Stimulated activated CD8-positive, alpha-beta memory T cell treated with anti-CD3 and anti-CD28 coated beads, Interleukin-12 subunit alpha, Interleukin-12 subunit beta, amount 100 ng/mL, for 4 hours (primary cell): Measurements from ENCODE around the gene ABCC1.

Source experiments
- DNase-seq: peaks from one replicate; pipeline ENCODE4 v3.0.0-alpha.2; 2020; ENCODE audit warnings: low read depth

ABCC1 gene

DNA sequence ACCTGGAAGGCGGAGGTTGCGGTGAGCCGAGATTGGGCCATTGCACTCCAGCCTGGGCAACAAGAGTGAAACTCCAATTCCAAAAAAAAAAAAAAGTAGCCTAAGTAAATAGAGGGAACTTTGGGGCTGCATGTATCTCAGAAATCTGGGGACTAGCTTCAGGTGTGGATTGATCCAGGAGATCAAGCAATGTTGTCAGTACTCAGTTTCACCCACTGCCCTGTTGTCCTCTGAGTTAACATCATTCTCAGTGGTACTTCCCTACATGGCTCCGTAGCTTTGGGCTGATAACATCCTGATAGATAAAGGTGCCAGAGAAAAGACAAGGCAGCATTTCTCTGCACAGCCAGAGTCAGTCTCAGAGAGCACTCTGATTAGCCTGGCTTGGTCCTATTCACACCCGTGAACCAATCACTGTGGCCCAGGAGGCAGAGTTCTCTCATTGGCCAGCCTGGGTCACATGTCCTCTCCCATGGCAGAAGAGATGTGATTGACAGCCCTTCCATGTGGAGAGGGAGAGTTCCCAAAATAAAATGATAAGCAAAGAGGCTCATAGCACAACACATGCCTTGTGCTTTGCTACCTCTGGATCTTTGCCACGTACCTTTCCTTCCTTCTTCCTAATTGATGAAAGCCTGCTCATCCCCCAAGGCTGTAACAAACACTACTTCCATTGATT is 99.6 kb downstream of the ABCC1 start:
- DNase-seq: no peak

DNA sequence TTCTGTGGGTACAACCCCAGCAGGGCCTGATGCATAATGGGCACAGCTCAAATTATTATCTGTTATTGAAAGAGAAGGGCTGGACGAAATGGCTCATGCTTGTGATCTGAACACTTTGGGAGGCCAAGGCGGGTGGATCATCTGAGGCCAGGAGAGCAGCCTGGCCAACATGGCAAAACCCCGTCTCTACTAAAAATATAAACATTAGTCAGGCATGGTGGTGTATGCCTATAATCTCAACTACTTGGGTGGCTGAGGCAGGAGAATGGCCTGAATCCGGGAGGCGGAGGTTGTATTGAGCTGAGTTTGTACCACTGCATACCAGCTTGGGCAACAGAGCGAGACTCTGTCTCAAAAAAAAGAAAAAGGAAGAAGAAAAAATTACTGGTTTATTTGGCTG is 100.7 kb downstream of the ABCC1 start:
- DNase-seq: no peak

DNA sequence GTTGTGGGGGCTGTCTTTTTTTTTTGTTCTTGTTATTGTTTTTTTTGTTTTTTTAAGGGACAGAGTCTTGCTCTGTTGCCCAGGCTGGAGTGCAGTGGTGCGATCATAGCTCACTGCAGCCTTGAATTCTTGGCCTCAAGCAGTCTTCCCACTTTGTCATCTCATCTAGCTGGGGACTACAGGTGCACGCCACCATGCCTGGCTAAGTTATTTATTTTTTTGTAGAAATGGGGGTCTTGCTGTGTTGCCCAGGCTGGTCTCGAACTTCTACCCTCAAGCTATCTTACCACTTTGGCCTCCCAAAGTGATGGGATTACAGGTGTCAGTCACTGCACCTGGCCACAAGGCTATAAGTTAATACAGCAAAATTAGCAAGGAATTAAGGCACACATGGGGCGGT is 101.7 kb downstream of the ABCC1 start:
- DNase-seq: no peak

DNA sequence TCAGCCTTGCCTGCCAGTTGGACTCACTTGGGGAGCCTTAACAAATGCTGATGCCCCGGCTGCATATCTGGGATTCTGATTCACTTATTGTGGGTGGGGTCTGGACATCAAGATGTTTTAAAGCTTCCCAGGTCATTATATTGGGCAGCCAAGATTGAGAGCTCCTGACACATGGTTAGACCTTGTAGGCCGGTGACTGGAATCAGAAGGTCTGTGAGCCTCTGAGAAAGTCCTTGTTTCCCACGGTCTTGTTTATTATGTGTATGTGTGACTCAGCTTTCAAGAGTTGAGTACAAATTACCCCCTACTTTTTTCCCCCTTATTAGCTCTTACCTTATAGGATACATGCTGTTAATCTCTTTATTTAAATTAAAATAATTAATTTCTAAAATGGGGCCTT is 103.5 kb downstream of the ABCC1 start:
- DNase-seq: no peak

DNA sequence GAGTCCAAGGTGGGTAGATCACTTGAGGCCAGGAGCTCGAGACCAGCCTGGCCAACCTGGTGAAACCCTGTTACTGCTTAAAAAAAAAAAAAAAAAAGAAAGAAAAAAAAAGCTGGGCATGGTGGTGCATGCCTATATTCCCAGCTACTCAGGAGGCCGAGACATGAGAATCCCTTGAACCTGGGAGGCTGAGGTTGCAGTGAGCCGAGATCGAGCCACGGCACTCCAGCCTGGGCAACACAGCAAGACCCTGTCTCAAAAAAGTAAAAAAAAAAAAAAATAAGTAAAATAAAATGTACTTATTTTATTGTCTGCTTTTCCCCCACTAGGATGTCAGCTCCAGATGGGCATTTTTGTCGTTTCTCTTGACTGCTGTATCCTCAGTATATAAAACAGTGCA is 107.7 kb downstream of the ABCC1 start:
- DNase-seq: no peak

DNA sequence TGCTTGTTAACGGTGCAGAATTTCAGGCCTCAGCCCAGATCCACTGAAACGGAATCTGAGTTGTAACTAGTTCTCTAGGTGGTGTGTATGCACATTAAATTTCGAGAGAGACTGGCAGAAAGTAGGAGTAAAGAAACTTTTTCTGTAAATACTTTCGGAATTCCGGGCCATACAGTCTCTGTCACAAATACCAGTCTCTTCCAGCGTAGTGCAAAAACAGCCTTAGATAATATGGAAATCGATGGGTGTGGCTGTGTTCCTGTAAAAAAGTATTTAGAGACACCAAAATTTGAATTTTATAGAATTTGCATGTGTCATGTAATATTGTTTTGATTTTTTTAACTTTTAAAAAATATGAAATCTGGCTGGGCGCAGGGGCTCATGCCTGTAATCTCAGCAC is 109.7 kb downstream of the ABCC1 start:
- DNase-seq: no peak

DNA sequence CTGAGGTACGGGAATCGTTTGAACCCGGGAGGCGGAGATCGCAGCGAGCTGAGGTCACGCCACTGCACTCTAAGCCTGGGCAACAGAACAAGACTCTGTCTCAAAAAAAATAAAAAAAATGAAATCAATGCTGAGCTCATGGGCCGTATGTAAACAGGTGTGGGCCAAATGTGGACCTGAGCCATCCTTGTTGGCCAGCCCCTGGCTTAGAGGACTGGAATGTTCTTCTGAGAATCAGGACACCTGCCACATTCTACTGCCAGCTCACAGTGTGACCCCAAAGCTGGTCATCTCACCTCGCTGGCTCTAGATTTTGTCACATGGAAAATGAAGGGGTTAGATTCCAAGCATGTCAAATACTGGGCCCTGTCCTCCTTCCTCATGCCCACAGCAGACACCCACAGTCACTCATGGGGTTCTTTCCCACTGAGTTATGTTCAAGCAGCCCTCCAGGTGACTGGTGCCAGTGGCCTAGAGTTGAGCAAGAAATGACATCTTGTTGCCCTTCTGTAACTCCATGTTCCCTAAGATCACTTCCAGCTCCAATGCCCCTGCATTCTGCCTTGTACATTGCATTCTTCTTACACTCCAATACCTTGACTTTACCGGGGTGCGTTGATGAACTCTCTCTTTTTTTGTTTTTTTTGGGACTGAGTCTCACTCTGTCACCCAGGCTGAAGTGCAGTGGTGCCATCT is 110.6 kb downstream of the ABCC1 start:
- no peak for DNase-seq

DNA sequence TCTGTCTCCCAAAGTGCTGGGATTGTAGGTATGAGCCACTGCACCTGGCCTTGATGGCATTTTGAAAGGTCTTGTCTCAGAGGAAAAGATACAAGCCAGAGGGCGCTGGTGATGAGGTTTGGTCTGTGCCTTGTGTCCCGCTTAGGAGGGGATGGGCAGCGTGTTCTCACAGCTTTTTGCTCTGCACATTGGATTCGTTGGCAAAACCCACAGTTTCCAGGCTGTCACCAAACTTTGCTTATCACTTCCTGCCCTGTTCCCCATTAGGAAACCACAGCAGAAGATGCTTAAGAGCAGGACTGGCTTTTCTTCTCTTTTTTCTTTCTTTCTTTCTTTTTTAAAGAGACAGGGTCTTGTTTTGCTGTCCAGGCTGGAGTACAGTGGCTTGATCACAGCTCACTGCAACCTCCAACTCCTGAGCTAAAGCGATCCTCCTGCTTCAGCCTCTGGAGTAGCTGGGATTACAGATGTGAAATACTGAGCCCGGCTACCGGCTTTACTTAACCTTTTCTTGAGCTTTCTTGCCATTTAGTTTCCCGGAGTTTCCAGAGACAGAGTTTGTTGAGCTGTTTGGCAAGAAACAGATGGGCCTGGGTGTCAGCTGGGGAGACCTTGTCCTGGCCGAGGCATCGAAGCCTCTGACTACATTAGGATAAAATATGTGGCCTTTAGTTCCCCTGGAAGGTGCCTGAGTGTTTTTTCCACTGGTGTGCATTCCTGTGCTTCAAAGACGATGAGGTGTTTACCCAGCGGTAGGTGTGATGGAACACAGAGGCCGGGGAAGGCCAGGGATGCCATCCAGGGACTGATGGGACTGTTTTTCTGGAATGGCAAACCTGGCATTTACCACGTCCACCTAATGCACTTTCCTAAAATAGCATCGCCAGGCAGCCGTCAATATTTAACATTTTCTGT is 112.9 kb downstream of the ABCC1 start:
- DNase-seq: no peak

DNA sequence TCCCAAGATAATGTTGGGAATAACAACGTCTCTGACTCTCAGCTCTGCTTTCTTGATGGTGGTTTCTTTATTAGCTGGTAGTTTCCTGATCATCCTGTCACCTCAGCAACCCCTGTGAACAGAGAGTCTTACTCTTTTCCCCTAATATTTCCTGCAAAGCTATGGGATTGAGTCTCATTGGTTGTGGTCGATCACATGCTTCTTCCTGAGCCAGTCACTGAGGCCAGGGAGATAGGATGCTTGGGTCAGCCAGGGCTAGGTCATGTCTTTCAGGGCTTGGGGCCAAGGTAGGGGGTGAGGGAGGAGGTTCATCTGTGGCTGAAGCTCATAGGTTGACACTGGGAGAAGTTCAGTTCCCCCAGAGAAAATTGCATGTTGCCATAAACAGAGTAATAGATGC is 114.3 kb downstream of the ABCC1 start:
- no peak for DNase-seq

DNA sequence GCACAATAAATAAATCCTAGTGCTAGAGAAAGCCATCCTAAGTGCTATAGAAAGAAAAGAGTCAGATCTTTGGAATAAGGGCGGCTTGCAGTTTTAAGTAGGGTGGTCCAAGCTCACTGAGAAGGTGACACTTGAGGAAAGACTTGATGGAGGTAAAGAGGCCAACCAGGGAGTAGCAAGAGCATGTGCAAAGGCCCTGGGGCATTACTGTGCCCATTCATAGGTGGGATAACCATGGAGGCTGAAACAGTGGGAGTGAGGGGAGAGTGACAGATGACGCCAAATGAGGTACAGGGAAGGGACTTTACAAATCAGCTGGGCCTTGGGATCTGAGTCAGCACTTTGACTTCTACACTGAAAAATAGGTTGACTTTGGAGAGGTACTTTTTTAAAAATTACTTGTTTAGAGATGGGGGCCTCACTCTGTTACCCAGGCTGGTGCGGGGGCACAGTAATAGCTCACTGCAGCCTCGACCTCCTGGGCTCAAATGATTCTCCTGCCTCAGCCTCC is 115.5 kb downstream of the ABCC1 start:
- DNase-seq: no peak

DNA sequence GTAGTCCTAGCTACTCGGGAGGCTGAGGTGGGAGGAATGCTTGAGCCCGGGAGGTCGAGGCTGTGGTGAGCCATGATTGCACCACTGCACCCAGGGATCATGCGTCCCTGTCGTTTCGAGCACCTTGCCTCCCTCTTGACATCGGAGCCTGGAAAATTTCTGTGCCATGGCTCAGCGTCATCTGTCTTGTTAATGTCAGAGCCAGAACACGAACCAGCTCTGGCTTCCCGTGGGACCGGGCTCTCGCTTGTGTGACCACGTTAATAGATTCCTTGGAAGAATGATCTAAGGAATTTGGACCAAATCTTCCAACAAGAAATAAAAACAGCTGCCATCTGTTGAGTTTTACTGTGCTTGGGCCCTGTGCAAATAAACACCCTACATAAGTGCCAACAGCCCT is 117.7 kb downstream of the ABCC1 start:
- no peak for DNase-seq

DNA sequence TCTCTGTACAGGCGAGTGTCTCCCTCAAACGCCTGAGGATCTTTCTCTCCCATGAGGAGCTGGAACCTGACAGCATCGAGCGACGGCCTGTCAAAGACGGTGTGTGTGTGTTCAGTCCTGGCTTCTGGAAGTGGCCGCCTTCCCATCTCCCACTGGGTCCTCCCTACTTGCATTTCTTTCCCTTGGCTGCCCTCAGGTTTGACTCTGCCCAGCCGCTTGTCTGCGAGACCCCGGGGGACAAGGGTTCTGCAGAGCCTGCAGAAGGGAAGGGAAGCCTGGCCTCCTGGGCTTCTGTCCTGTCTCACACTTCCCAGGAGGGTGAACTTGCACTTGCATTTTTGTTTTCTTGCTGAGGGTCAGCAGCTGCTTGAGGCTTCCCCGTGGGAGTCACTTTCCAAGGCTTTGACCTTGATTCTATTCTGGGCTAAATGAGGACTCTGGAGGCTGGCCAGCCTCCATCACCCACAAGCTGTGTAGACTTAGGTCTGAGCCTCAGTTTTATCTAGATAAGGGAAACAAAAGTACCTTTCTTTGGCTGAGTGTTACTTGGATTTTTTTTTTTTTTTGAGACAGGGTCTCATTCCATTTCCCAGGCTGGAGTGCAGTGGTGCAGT is 122.3 kb downstream of the ABCC1 start:
- DNase-seq: no peak

DNA sequence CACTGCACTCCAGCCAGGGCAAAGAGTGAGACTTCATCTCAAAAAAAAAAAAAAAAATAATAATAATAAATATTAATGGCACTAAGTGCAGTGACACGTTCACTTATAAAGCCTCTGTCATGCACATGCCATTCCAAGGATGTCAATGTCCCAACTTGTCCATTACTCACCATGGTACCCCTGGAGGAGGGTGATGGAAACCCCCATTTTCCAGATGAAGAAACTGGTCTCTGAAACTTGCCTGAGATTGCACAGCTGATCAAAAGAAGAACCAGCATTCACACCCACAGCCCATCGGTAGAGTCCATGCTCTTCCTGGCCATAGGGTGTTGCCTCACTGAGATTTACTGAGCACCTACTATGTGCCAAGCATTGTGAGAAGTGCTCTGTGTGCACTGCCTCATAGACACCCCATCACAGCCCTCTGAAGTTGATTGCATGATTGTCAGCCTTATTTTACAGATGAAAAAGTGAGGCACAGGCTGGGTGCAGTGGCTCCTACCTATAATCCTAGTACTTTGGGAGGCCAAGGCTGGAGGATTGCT is 123.7 kb downstream of the ABCC1 start:
- no peak for DNase-seq

DNA sequence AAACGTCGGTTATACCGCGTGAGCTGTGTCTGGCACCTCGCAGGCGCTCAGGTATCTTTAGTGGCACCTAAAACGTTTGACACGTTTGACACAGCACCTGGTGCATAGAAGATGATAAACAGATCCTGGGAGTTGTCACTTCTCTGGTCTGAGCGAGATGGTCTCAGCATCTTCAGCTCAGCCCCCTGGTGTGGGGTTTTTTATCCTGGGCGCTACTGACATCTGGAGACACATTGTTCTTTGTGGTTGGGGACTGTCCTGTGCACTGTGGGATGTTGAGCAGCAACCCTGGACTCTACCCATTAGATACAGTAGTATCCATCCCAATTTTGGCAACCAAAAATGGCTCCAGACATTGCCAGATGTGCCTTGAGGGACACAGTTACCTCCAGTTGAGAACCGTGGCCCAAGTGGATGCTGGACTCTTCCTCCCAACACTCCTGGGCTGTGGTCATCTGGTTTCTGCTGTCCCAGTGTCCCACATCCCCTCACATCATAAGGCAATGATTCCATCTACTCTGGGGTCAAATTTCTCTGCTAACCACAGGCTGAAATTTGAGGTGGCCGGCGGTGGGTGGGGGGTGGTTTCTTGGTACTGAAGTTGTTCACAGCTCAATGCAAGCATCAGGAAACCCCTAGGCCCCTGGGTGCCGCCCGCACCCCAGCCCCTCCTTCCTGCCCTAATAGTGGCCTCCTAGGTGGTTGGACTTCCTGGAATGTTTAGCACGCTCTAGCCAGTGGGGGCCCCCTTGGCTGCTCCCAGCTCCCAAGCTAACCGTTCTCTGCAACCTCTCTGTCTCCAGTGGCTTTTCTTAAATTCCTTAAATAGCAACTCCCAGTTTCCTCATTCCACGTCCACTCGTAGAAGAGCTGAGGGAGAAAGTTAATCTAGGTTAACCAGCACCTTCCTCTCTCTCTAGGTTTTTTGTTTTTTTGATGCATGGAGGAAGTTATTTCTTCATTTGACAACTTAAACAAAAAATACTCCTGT is 124.8 kb downstream of the ABCC1 start:
- DNase-seq: no peak

DNA sequence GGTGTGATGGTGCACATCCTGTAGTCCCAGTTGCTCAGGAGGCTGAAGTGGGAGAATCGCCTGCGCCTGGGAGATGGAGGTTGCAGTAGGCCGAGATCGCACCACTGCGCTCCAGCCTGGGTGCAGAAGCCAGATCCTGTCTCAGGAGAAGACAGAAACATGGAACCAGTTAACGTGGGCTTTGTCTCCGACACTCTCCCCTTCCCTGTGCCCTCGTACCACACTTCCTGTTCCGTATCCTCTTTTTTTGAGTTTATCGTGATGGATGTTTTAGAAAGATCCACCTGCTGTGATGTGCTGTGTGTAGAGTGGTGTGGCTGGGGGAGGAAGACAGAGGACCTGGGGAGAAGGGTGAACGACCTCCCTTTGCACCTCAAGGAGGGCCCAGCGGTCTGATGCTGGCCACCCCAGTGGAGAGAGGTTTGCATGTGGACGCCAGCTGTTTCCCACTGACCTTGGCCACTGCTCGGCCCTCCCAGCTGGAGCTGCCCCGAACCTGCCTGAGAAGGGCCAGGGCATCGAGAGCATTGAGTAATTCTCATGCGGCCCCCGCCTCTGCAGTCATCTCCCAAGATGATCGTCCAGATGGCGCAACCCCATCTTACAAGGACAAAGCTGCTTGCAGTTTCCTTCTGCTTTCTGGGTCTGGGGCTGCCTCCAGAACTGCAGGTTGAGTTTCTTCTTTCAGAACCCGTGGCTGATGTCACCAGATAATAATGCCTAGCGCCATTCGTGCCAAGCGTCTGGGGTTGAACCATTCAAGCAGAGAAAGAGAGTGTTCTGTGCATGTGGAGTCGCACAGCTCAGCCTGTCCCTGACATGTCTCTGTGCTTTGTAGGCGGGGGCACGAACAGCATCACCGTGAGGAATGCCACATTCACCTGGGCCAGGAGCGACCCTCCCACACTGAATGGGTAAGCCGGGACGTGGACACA is 126.3 kb downstream of the ABCC1 start:
- no peak for DNase-seq

DNA sequence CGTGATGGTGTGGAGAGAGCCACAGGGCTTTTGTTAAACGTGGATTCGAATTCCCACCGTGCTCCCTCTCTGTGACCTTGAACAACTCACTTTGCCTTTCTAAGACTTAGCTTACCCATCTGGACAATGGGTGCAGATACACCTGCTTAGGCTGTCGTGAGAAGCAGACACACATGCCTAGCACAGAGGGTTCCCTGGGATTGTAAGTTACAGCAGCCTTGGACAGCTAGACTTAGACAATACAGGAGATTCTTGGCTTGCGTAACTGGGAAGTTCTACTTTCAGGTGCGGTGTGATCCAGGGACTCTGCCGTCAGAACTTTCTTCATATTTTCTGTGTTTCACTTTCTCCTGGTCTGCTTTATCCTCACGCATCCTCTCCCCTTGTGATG is 127.0 kb downstream of the ABCC1 start:
- no peak for DNase-seq

DNA sequence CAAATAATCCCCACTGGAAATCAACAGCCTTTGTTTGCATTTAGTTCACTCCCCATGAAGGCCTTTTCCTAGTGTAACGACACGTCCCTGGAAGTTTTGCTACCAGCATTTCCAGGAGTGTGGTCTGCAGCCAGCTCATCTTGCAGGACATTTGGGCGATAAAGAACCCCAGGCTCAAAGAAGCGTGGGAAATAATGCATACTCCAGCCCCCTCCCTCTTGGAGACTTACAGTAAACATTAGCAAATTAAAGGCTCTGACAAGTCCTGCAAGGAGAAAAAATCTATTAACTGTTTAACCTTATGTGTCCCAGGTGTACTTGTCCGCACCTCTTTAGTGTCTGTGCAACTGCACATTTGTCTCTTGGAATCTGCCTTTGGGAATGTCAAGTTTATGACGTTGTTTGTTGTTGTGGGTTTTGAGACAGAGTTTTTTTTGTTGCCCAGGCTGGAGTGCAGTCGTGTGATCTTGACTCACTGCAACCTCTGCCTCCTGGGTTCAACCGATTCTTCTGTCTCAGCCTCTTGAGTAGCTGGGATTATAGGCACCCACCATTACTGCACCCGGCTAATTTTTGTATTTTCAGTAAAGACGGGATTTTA is 131.1 kb downstream of the ABCC1 start:
- DNase-seq: no peak

DNA sequence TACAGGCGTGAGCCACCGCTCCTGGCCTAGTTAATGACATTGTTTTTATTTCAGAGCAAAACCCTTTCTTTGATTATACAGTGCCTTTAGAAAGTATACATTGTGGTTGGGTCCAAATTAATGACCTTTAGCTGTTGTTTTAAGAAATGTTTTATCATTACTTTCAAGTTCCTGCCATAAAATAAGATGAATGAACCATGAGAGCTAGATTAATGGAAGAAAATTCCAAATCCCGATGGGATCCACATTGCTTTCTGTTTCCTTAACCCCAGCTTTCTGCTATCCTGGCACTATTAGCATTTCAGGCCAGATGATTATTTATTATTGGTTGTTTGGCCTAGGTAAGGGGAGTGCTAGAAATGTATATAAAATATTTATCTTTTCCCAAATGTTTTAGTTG is 131.7 kb downstream of the ABCC1 start:
- DNase-seq: no peak

DNA sequence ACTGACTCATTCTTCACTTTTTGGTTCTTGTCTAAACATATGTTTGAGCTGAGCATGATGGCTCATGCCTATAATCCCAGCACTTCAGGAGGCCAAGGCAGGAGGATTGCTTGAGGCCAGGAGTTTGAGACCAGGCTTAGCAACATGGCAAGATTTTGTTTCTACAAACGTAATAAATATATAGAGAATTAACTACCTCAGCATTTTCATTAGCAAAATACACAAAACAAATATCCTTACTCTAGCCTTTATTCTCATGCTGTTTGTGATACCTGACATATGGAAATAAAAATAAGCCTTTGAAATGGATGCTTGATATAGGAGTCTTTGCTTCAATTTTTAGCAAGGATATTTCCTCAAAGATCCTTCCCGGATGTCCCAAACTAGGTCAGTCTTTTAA is 132.8 kb downstream of the ABCC1 start:
- DNase-seq: no peak
